T-helper 1 cell (primary cell): ENCODE results near the gene USP31.
"Not testable (repeated sequence)": the region's sequence is repeated elsewhere in the genome, so short reads cannot be mapped to it uniquely, and the experiment has no call there.

Source experiments
- DNase-seq, 5 donors: peaks; one replicate each; pipeline ENCODE4 v3.0.0-alpha.2; 2012 to 2020

Gene USP31

GRCh38 chr16:23131931-23132621 lies 17.2 kb downstream of the USP31 start:
- no peak for DNase-seq

GRCh38 chr16:23131436-23131835 lies 17.8 kb downstream of the USP31 start:
- DNase-seq = no peak

GRCh38 chr16:23131036-23131435 lies 18.2 kb downstream of the USP31 start:
- no peak for DNase-seq

- DNase-seq = no peak
Measured at GRCh38 chr16:23129686-23130085, 19.6 kb downstream of the USP31 start.

- no peak for DNase-seq
Measured at GRCh38 chr16:23128056-23128455, 21.2 kb downstream of the USP31 start.

GRCh38 chr16:23125277-23125676 lies 24.0 kb downstream of the USP31 start:
- DNase-seq = no peak

GRCh38 chr16:23124315-23124714 lies 24.9 kb downstream of the USP31 start:
- no peak for DNase-seq

- DNase-seq = no peak
Measured at GRCh38 chr16:23122144-23122543, 27.1 kb downstream of the USP31 start.

GRCh38 chr16:23121024-23121423 lies 28.2 kb downstream of the USP31 start:
- DNase-seq = no peak

GRCh38 chr16:23120562-23120961 lies 28.7 kb downstream of the USP31 start:
- DNase-seq = no peak

GRCh38 chr16:23119570-23119969 lies 29.7 kb downstream of the USP31 start:
- DNase-seq = no peak

- DNase-seq = no peak
Measured at GRCh38 chr16:23114131-23114904, 34.9 kb downstream of the USP31 start.

- no peak for DNase-seq
Measured at GRCh38 chr16:23113185-23113584, 36.1 kb downstream of the USP31 start.

- DNase-seq = no peak
Measured at GRCh38 chr16:23110257-23110899, 38.9 kb downstream of the USP31 start.

- no peak for DNase-seq
Measured at GRCh38 chr16:23107936-23108335, 41.3 kb downstream of the USP31 start.

GRCh38 chr16:23107117-23107516 lies 42.1 kb downstream of the USP31 start:
- DNase-seq = no peak

GRCh38 chr16:23105309-23105708 lies 43.9 kb downstream of the USP31 start:
- DNase-seq = no peak

- no peak for DNase-seq
Measured at GRCh38 chr16:23104032-23104955, 45.0 kb downstream of the USP31 start.

- no peak for DNase-seq
Measured at GRCh38 chr16:23103603-23104002, 45.6 kb downstream of the USP31 start.

GRCh38 chr16:23101012-23101550 lies 48.2 kb downstream of the USP31 start:
- no peak for DNase-seq

- DNase-seq = peak in 1 of 5 donors; percentile 72
Measured at GRCh38 chr16:23096450-23096849, 52.8 kb downstream of the USP31 start.

GRCh38 chr16:23094136-23094535 lies 55.1 kb downstream of the USP31 start:
- not testable (repeated sequence) for DNase-seq

GRCh38 chr16:23092801-23093117 lies 56.5 kb downstream of the USP31 start:
- DNase-seq = no peak
